GM10266 (cell line): ENCODE data around the gene KRT76.

Experiments
- DNase-seq: peaks from one replicate; pipeline ENCODE4 v3.0.0; 2012; ENCODE audit errors: extremely low spot score
- CTCF ChIP-seq: IDR thresholded peaks from 2 replicates; pipeline ENCODE4 v1.5.1; 2012; ENCODE audit warnings: mild to moderate bottlenecking, low read depth; ENCODE audit not compliant: control insufficient read depth, insufficient read depth; ENCODE audit errors: missing control alignments

The KRT76 gene

GRCh38 chr12:52801773-52802172 lies 24.6 kb upstream of the KRT76 start:
- no peak for TF ChIP-seq CTCF
- DNase-seq = no peak

- no peak for DNase-seq
- no peak for TF ChIP-seq CTCF
These were observed 23.2 kb upstream of the KRT76 start for GRCh38 chr12:52800259-52800917.

DNA sequence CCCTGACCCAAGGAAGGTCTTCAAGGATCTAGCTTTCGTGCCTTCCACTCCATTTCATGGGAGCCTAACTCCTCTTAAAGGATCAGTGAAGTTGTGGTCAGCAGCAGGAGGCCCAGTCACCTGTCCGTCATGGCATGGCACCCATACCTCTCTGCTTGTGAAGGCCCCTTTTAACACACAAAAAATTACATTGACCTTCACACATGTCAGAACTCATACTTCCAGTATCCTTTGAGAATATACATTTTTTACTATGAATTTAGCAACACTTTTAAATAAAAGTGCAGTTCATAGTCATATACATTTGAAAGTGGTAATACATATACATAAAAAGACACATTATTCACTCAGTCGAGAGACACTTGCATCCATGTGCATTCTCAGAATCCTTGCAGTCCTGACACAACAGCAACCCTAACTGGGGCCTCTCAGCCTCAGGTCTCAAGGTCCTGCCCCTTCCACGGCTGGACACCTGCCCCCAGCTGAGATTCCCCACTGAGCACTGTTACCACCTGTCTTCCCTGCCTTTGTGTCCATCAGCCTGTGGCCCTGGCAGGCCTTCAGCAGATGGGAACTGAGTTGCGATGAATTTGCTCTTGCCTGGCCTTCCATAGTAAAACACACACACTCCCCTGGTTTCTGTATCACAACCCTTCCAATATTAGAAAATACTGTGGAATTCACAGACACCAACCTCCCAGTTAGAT lies 22.5 kb upstream of the KRT76 start:
- no peak for DNase-seq
- no peak for TF ChIP-seq CTCF

DNA sequence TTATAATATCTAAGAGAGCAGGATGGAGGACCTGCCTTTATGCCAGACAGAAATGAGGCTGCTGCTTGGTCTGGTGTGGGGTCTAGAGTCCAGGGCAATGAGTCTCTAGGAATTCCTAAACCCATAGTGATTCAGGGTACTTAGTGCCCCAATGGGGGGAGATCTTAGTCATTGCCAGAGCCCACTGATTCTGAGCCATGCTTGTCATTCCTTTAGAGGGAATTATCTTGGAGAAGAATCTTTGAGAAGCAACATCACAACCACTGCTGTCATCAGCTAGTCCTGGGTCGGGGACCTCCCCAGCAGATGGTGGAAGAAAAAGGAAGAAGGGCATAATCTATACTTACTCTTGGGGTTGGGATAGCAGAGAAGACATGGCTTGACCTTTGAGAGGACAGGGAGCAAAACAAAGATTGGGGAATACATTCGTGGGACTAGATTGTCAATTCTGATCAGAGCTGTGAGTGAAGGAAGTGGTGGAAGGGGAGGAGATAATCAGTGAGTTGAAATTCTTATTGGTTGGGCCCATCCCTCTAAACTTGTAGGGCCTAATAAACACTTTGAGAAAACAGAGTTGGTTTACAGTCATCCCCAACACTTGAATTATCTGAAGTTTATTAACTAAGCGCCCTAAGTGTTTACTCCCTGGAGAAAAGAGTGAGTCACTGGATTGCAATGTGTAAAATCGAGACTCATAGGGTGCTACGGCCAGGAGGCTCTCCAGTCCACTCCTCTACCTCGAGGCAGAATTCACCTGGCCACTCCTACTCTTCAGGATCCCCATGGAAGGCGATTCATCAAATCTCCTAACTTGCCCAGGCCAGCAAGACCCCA lies 21.7 kb upstream of the KRT76 start:
- TF ChIP-seq CTCF = no peak
- DNase-seq = no peak

DNA sequence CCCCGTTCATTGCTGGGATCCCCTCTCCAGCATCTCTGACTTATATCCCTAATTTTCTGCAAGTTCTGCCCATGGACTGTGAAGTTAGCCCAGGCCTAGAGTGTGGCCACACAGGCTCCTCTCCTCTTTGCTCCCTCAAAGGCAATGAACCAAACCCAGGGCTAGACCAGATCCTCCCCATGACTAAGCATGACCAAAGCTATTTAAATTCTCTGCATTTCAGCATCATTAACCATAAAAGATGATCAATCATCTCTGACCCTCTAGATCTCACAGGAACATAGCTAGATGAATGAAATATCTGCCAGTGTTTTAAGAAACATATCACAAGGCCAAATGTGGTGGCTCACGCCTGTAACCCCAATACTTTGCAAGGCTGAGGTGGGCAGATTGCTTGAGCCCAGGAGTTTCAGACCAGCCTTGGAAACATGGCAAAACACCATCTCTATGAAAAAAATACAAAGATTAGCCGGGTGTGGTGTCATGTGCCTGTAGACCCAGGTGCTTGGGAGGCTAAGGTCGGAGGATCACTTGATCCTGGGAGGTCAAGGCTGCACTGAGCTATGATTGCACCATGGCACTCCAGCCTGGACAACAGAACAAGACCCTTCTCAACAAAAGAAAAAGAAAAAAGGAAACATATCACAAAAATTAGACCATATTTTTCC lies 21.0 kb upstream of the KRT76 start:
- no peak for DNase-seq

DNA sequence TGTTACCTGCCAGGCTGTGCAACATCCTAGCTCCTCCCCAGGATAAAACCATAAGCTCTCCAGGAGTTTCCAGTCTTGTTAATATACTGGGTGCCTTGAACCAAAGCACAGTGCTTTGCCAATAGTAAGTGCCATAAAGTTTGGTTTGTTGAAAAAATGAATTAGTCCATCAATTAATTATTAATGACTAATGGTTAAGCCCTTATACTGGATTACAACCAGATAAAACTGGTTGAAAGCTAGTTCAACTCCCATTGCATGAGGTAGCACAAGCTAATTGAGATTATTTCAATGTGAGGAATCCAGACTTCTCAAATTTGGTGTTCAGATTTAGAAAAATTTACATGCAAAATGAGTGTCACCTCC lies 20.4 kb upstream of the KRT76 start:
- TF ChIP-seq CTCF = no peak
- no peak for DNase-seq

More for the DNA sequence above, 21.0 kb upstream of the KRT76 start:
- TF ChIP-seq CTCF = no peak
